GM23248 (cell line): ENCODE data around the gene ANKMY2. TPM values are rescaled to one million over a fixed set of nuclear protein-coding genes. Genes with fewer than 3 reads are reported as not detected.

Experiments
- DNase-seq: peaks from one replicate; pipeline ENCODE4 v3.0.0-alpha.2; 2015
- H2AFZ ChIP-seq: fragments of 200-600 bp; sonication (generic); 2 replicates; pipeline ENCODE4 v1.6.1; 2016; ENCODE audit warnings: antibody characterized with exemption
- H3F3A ChIP-seq: fragments of 200-600 bp; sonication (generic); 2 replicates; pipeline ENCODE4 v1.6.1; 2016; ENCODE audit warnings: mild to moderate bottlenecking, antibody characterized with exemption, mixed run types; ENCODE audit not compliant: insufficient read depth
- H3K27ac ChIP-seq: fragments of 200-600 bp; sonication (generic); 2 replicates; pipeline ENCODE4 v1.5.1; 2016; ENCODE audit warnings: mild to moderate bottlenecking
- H3K27me3 ChIP-seq: fragments of 200-600 bp; sonication (generic); replicated peaks from 2 replicates; pipeline ENCODE4 v1.6.1; 2016; ENCODE audit warnings: mild to moderate bottlenecking; ENCODE audit not compliant: insufficient read depth
- H3K36me3 ChIP-seq: fragments of 200-600 bp; sonication (generic); 2 replicates; pipeline ENCODE4 v1.6.1; 2016; ENCODE audit warnings: low read depth, mild to moderate bottlenecking
- H3K4me1 ChIP-seq: fragments of 200-600 bp; sonication (generic); 2 replicates; pipeline ENCODE4 v1.6.1; 2016; ENCODE audit warnings: mild to moderate bottlenecking; ENCODE audit not compliant: insufficient read depth
- H3K4me2 ChIP-seq: fragments of 200-600 bp; sonication (generic); one replicate; pipeline ENCODE4 v1.6.1; 2016; ENCODE audit warnings: mild to moderate bottlenecking; ENCODE audit not compliant: unreplicated experiment
- H3K4me3 ChIP-seq: fragments of 200-600 bp; sonication (generic); 2 replicates; pipeline ENCODE4 v1.5.1; 2016; ENCODE audit warnings: mild to moderate bottlenecking
- H3K79me2 ChIP-seq: fragments of 200-600 bp; sonication (generic); 2 replicates; pipeline ENCODE4 v1.6.1; 2016; ENCODE audit warnings: mild to moderate bottlenecking; ENCODE audit not compliant: insufficient read depth
- H3K9ac ChIP-seq: fragments of 200-600 bp; sonication (generic); 2 replicates; pipeline ENCODE4 v1.6.1; 2016; ENCODE audit warnings: mild to moderate bottlenecking
- H3K9me2 ChIP-seq: fragments of 200-600 bp; sonication (generic); 2 replicates; pipeline ENCODE4 v1.6.1; 2016; ENCODE audit warnings: mixed run types, mild to moderate bottlenecking, moderate library complexity; ENCODE audit not compliant: insufficient read depth
- H3K9me3 ChIP-seq: fragments of 200-600 bp; sonication (generic); one replicate; pipeline ENCODE4 v1.6.1; 2017; ENCODE audit warnings: low read depth
- H4K20me1 ChIP-seq: fragments of 200-600 bp; sonication (generic); 2 replicates; pipeline ENCODE4 v1.6.0; 2016; ENCODE audit not compliant: insufficient read depth
- EZH2 ChIP-seq: fragments of 200-600 bp; sonication (generic); IDR thresholded peaks from 2 replicates; pipeline ENCODE4 v1.6.1; 2018; ENCODE audit warnings: antibody characterized with exemption, mild to moderate bottlenecking; ENCODE audit not compliant: insufficient read depth, poor library complexity, severe bottlenecking
- EZH2phosphoT487 ChIP-seq: fragments of 200-600 bp; sonication (generic); IDR thresholded peaks from 2 replicates; pipeline ENCODE4 v1.6.1; 2018; ENCODE audit warnings: antibody characterized with exemption, moderate library complexity, mild to moderate bottlenecking, low read depth; ENCODE audit not compliant: insufficient read depth
- WGBS, 2 experiments: methylation state at CpG; one replicate each; pipeline ENCODE4 v1.1.6; 2015 to 2017; ENCODE audit warnings: low lambda C conversion rate in 2 of 2, low coverage in 1 of 2; ENCODE audit errors: missing lambda C conversion rate in 2 of 2; 5-methylcytosine and 5-hydroxymethylcytosine counted together
- in situ Hi-C: fragments of 300-500 bp; cut with MboI; formaldehyde crosslinking; loops from 2 replicates; pipeline ENCODE4 v1.15.0; 2020
- polyA plus RNA-seq: library from polyadenylated mRNA; unstranded; fragments of >200 nt; fragmentation: Nextera tagmentation; extraction: Ambion mirVana; gene quantifications from 2 replicates; pipeline ENCODE4 v1.2.1, GENCODE V29; 2016
- total RNA-seq: library from RNA; depleted of rRNA; stranded (reverse); fragments of >200 nt; shearing (Covaris generic); gene quantifications from 2 replicates; pipeline ENCODE4 v1.2.3, GENCODE V29; 2014

Gene ANKMY2
- total and polyA plus RNA-seq, 2 experiments from 2014 or later = 19.3 to 23.1 TPM

DNA sequence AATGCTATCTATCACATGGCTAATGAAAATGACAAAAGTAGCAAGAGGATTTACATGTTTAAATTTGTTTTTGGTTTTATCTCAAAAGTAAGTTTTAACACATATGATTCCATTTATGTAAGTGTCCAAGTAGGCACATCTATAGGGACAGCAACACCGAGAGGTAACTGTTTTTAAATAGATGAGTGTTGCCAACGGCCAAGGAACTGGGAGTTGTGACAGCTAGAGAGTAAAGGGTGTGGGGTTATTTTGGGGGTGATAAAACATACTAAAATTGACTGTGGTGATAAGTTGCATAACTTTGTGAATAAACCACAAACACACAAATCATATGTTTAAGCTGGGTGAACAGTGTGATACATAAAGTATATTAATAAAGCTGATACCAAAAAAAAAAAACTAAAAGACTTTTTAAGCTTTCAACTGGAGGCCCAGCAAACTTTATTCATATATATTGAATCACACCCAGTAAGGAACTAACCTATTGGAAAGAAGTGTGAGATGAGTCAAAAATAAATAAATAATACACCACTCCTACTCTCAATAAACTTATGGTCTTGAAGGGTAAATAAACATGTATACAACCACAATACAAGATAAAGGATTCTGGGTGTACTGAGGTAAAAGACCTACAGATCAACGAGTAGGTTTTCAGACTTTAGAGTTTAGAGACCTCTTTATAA lies 85.9 kb downstream of the ANKMY2 start:
- H3K9me2 ChIP-seq = no peaks in the 10 kb centered on the region
- H3K4me1 ChIP-seq = peaks cover 4% of the 10 kb centered on the region; the same call in 1 of the 2 replicates
- TF ChIP-seq EZH2phosphoT487 (no peak), EZH2 (no peak)
- no peaks in the 10 kb centered on the region for H3K27me3 ChIP-seq
- in situ Hi-C loops = loop anchor here (10.0 to 25.0 kb wide), 2 partner anchors 475 to 1247 kb away; no protein-coding TSS in a partner anchor
- H3K79me2 ChIP-seq = no peaks in the 10 kb centered on the region
- no peak overlapping the region for H2AFZ ChIP-seq
- H3K4me3 ChIP-seq = no peak overlapping the region
- no peak overlapping the region for H3K4me2 ChIP-seq
- peak; percentile 7 for DNase-seq
- H3K9me3 ChIP-seq = no peaks in the 10 kb centered on the region
- H3F3A ChIP-seq = no peaks in the 10 kb centered on the region
- no peaks in the 10 kb centered on the region for H3K36me3 ChIP-seq
- WGBS, 2 experiments = 45 to 60% methylated on average over 3 of the region's 3 CpGs
- H4K20me1 ChIP-seq = no peaks in the 10 kb centered on the region
- H3K27ac ChIP-seq = no peak overlapping the region
- H3K9ac ChIP-seq = no peak overlapping the region

DNA sequence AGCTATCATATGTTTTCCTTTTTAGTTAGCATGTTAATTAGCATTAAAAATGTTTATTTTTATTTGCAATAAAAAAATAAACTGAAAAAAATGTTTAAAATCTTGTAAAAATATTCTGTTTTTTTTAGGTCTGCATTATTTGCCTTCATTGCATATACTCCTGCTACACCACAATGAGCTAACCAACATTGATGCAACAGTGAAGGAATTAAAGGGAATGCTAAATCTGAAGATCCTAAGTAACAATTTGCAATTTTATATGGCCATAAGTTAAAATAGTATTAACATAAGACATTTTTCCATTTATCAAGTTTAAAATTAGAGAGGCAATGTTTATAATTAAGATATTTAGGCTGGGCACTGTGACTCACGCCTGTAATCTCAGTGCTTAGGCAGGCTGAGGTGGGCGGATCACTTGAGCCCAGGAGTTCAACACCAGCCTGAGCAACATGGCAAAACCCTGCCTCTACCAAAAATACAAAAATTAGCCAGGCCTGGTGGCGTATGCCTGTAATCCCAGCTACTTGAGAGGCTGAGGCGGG lies 86.7 kb downstream of the ANKMY2 start:
- no peaks in the 10 kb centered on the region for H3K79me2 ChIP-seq
- 95 to 97% methylated on average over 4 of the region's 4 CpGs for WGBS, 2 experiments
- H2AFZ ChIP-seq = no peak overlapping the region
- no peaks in the 10 kb centered on the region for H3K9me2 ChIP-seq
- no peak for TF ChIP-seq EZH2phosphoT487
- no peak for TF ChIP-seq EZH2
- H4K20me1 ChIP-seq = no peaks in the 10 kb centered on the region
- H3K27ac ChIP-seq = no peak overlapping the region
- DNase-seq = peak; percentile 20
- no peak overlapping the region for H3K9ac ChIP-seq
- in situ Hi-C loops = loop anchor here (10.0 to 25.0 kb wide), 2 partner anchors 474 to 1247 kb away; no protein-coding TSS in a partner anchor
- H3F3A ChIP-seq = no peaks in the 10 kb centered on the region
- no peak overlapping the region for H3K4me2 ChIP-seq
- no peaks in the 10 kb centered on the region for H3K27me3 ChIP-seq
- no peak overlapping the region for H3K4me3 ChIP-seq
- H3K36me3 ChIP-seq = no peaks in the 10 kb centered on the region
- H3K4me1 ChIP-seq = peaks cover 4% of the 10 kb centered on the region; the same call in 1 of the 2 replicates
- no peaks in the 10 kb centered on the region for H3K9me3 ChIP-seq

DNA sequence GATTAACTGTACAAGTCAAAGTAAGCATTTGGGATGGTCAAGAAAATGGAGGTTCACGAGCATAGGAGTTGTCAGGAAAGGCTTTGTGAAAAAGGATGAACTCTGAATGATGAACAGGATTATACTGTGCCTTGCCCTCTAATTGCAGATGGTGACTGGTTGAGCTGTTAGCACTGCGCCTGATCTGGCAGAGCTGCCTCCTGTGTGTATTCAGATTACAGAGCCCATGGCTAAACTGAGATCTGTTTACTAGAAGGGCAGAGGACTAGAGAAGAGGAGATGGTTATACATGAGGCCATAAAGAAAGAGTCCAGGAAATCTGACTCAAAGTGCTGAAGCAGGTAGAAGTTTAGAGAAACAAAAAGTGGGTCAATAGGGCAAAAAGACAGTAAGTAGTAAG lies 89.2 kb downstream of the ANKMY2 start:
- no peaks in the 10 kb centered on the region for H3K9me3 ChIP-seq
- no peaks in the 10 kb centered on the region for H3K79me2 ChIP-seq
- TF ChIP-seq EZH2 = no peak
- TF ChIP-seq EZH2phosphoT487 = no peak
- DNase-seq = no peak
- H3K9ac ChIP-seq = no peak overlapping the region
- H3K4me3 ChIP-seq = no peak overlapping the region
- H3K4me2 ChIP-seq = no peak overlapping the region
- no peaks in the 10 kb centered on the region for H3F3A ChIP-seq
- 68 to 76% methylated on average over 2 of the region's 2 CpGs for WGBS, 2 experiments
- H2AFZ ChIP-seq = 0 out of 2 replicates have a peak overlapping the region, but pooled peaks have one; percentile 1
- no peak overlapping the region for H3K27ac ChIP-seq
- no peaks in the 10 kb centered on the region for H3K9me2 ChIP-seq
- no peaks in the 10 kb centered on the region for H3K27me3 ChIP-seq
- no peaks in the 10 kb centered on the region for H4K20me1 ChIP-seq
- peaks cover 4% of the 10 kb centered on the region; the same call in 1 of the 2 replicates for H3K4me1 ChIP-seq
- no peaks in the 10 kb centered on the region for H3K36me3 ChIP-seq
- in situ Hi-C loops = loop anchor here (10.0 to 25.0 kb wide), 2 partner anchors 472 to 1244 kb away; no protein-coding TSS in a partner anchor

DNA sequence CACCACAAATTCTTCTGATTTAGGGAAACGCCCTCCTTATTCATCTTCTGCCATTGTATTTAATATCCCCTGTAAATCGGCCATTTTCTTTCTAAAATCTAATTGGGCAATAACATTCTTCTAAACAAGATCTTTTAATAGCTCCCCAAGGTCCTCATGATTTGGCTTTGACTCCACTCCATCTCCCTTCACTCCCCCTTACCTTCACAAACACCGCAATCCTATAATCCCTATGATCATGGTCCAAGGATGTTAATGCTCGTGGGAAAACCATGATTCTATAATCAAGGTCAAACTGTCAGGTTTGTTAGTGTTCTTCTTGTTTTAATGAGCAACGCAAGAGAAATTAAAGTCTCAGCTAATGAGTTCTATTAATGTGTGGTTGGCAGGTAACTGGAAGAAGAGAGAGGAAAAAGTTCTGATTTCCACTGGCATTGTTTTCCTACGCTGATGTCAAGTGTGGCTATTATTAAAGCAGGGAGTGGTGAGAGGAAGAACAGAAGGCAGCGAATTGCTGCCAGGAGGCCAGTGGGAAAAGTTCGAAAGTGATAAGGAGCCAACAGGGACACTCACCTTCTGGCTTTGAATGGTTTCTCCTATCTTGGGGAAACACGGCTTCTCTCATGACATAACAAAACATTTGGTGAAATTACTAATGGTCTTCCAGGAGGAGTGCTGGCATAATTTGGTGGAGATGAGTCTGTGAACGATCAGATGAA lies 90.9 kb downstream of the ANKMY2 start:
- Histone ChIP-seq H3K27me3 (no peaks in the 10 kb centered on the region), H3K36me3 (no peaks in the 10 kb centered on the region), H3K9ac (no peak overlapping the region), H3K4me1 (peaks cover 4% of the 10 kb centered on the region; the same call in 1 of the 2 replicates), H3K79me2 (no peaks in the 10 kb centered on the region), H3K4me3 (no peak overlapping the region), H3K4me2 (no peak overlapping the region), H3K9me3 (no peaks in the 10 kb centered on the region), H2AFZ (no peak overlapping the region), H3K27ac (no peak overlapping the region), H4K20me1 (no peaks in the 10 kb centered on the region), H3F3A (no peaks in the 10 kb centered on the region), H3K9me2 (no peaks in the 10 kb centered on the region)
- no peak for DNase-seq
- WGBS, 2 experiments = 72% methylated on average over 10 of the region's 10 CpGs
- TF ChIP-seq EZH2 = no peak
- no peak for TF ChIP-seq EZH2phosphoT487
- in situ Hi-C loops = loop anchor here (10.0 to 25.0 kb wide), 2 partner anchors 470 to 1242 kb away; no protein-coding TSS in a partner anchor
